ENCODE data around the gene MIER1.

MIER1 gene

DNA sequence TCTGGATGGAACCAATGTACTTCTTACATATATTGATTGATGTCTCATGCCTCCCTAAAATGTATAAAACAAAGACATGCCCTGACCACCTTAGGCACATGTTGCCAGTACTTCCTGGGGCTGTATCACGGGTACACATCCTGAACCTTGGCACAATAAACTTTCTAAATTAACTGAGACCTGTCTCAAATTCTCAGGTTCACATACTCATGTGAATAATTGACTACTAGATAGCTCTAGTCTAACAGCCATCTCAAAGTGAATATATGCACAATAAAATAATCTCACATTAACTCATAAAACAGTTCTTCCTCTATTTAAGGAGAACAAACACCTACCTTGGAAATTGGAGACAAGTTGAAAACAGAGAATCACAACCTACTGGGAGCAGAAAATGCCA, 5.7 kb upstream of the MIER1 start:
- Histone ChIP-seq H4K8ac (ENCODE audit: low read length) (no peak overlapping the region), H3K14ac (ENCODE audit: low read length in 2 of 2) (no peak overlapping the region), H2BK120ac (ENCODE audit: low read depth, low read length) (no peak overlapping the region), H3K9ac (ENCODE audit: low read length) (no peak overlapping the region), H2BK5ac (ENCODE audit: low read depth, low read length, poor library complexity, severe bottlenecking) (no peak overlapping the region), H2BK15ac (ENCODE audit: low read depth, poor library complexity, severe bottlenecking) (no peak overlapping the region), H2AFZ (ENCODE audit: low read depth, low read length) (no peak overlapping the region), H3K27me3 (ENCODE audit: control insufficient read depth in 1 of 2, insufficient read depth in 1 of 2, low read length in 2 of 2) (no peaks in the 10 kb centered on the region), H2AK5ac (ENCODE audit: low read length, severe bottlenecking) (no peak overlapping the region), H3K79me1 (replicated peaks; ENCODE audit: low read length, poor library complexity, severe bottlenecking) (peaks cover 27% of the 10 kb centered on the region), H3K4ac (ENCODE audit: low read depth in 1 of 2, low read length in 2 of 2) (no peak overlapping the region), H3K4me1 (ENCODE audit: control insufficient read depth, insufficient read depth, low read depth, low read length) (peaks cover 3% of the 10 kb centered on the region), H3K23ac (ENCODE audit: low read length in 2 of 2) (no peak overlapping the region), H3K18ac (ENCODE audit: low read depth in 1 of 2, low read length in 2 of 2) (no peak overlapping the region), H3K9me3 (ENCODE audit: control insufficient read depth, low read length) (no peaks in the 10 kb centered on the region), H3K36me3 (ENCODE audit: control insufficient read depth in 1 of 2, insufficient read depth in 2 of 2, low read depth in 1 of 2, low read length in 2 of 2) (peaks cover 7 to 8% of the 10 kb centered on the region in 2 experiments), H2BK12ac (ENCODE audit: low read length in 2 of 2) (no peak overlapping the region), H3K27ac (ENCODE audit: low read length, poor library complexity, severe bottlenecking) (no peak overlapping the region), H3K4me3 (ENCODE audit: insufficient read depth in 1 of 2, low read depth in 1 of 2, low read length in 2 of 2) (no peak overlapping the region), H3K4me2 (ENCODE audit: low read length, poor library complexity, severe bottlenecking) (no peak overlapping the region), H4K91ac (ENCODE audit: low read length) (no peak overlapping the region)
- no peak for DNase-seq
- 93% methylated on average over 1 of the region's 1 CpG for WGBS

DNA sequence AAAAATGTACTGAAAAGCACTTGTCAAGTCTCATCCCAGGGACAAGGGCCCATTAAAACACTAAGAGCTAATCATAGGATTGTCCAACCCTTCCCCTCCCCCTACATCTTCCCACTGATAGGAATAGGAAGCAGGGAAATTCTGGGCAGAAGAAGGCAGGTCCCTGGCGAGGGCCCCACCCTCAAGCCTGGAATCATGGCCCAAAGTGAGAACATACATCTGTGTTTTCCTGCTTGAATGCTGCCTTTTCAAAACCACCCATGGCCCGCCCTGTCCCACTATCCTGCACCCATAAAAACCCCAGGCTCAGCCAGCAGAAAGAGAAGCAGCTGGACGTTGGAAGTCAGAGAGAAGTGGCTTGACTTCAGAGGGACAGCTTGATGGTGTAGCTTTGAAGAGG, 5.0 kb upstream of the MIER1 start:
- Histone ChIP-seq H3K23ac (ENCODE audit: low read length in 2 of 2) (no peak overlapping the region), H3K18ac (ENCODE audit: low read depth in 1 of 2, low read length in 2 of 2) (no peak overlapping the region), H2BK5ac (ENCODE audit: low read depth, low read length, poor library complexity, severe bottlenecking) (no peak overlapping the region), H3K36me3 (ENCODE audit: control insufficient read depth in 1 of 2, insufficient read depth in 2 of 2, low read depth in 1 of 2, low read length in 2 of 2) (peaks cover 7 to 8% of the 10 kb centered on the region in 2 experiments), H2BK120ac (ENCODE audit: low read depth, low read length) (no peak overlapping the region), H3K9ac (ENCODE audit: low read length) (no peak overlapping the region), H3K14ac (ENCODE audit: low read length in 2 of 2) (no peak overlapping the region), H3K27ac (ENCODE audit: low read length, poor library complexity, severe bottlenecking) (no peak overlapping the region), H2BK12ac (ENCODE audit: low read length in 2 of 2) (no peak overlapping the region), H3K79me1 (replicated peaks; ENCODE audit: low read length, poor library complexity, severe bottlenecking) (peaks cover 31% of the 10 kb centered on the region), H3K4me3 (ENCODE audit: insufficient read depth in 1 of 2, low read depth in 1 of 2, low read length in 2 of 2) (no peak overlapping the region), H4K91ac (ENCODE audit: low read length) (no peak overlapping the region), H4K8ac (ENCODE audit: low read length) (no peak overlapping the region), H3K9me3 (ENCODE audit: control insufficient read depth, low read length) (no peaks in the 10 kb centered on the region), H3K4me2 (ENCODE audit: low read length, poor library complexity, severe bottlenecking) (no peak overlapping the region), H3K27me3 (ENCODE audit: control insufficient read depth in 1 of 2, insufficient read depth in 1 of 2, low read length in 2 of 2) (no peaks in the 10 kb centered on the region), H3K4ac (ENCODE audit: low read depth in 1 of 2, low read length in 2 of 2) (no peak overlapping the region), H2BK15ac (ENCODE audit: low read depth, poor library complexity, severe bottlenecking) (no peak overlapping the region), H3K4me1 (ENCODE audit: control insufficient read depth, insufficient read depth, low read depth, low read length) (peaks cover 5% of the 10 kb centered on the region), H2AFZ (ENCODE audit: low read depth, low read length) (no peak overlapping the region), H2AK5ac (ENCODE audit: low read length, severe bottlenecking) (no peak overlapping the region)
- DNase-seq: no peak
- WGBS: 85% methylated on average over 3 of the region's 3 CpGs

DNA sequence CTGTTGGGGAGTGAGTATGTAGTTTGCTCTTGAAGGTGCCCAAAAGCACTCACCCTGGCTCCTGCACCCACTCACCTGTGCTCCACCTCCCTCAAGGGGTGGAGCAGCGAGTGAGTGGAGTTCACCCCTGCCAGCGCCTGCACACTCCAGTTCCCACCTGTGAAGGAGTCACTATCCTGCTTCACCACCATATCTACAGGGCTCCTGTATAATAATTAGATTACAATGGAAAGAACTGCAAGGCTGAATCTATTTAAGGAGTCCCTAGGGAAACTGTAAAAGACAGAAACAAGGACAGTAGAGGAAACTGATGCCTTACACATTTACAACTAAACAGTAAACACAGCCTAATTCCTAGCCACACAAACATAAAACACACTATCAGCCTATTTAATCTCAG, 4.2 kb upstream of the MIER1 start:
- no peak overlapping the region for H3K27ac ChIP-seq (ENCODE audit: low read length, poor library complexity, severe bottlenecking)
- no peak for DNase-seq
- H3K23ac ChIP-seq (ENCODE audit: low read length in 2 of 2): no peak overlapping the region
- no CpG with 5 or more reads among the region's 2 CpGs for WGBS
- H3K4me1 ChIP-seq (ENCODE audit: control insufficient read depth, insufficient read depth, low read depth, low read length): peaks cover 5% of the 10 kb centered on the region
- no peaks in the 10 kb centered on the region for H3K9me3 ChIP-seq (ENCODE audit: control insufficient read depth, low read length)
- no peak overlapping the region for H2BK5ac ChIP-seq (ENCODE audit: low read depth, low read length, poor library complexity, severe bottlenecking)
- H3K79me1 ChIP-seq (replicated peaks; ENCODE audit: low read length, poor library complexity, severe bottlenecking): peaks cover 31% of the 10 kb centered on the region
- no peak overlapping the region for H2BK15ac ChIP-seq (ENCODE audit: low read depth, poor library complexity, severe bottlenecking)
- H2BK120ac ChIP-seq (ENCODE audit: low read depth, low read length): no peak overlapping the region
- H3K4me3 ChIP-seq (ENCODE audit: insufficient read depth in 1 of 2, low read depth in 1 of 2, low read length in 2 of 2): no peak overlapping the region
- H3K18ac ChIP-seq (ENCODE audit: low read depth in 1 of 2, low read length in 2 of 2): no peak overlapping the region
- H2AFZ ChIP-seq (ENCODE audit: low read depth, low read length): no peak overlapping the region
- H3K36me3 ChIP-seq (ENCODE audit: control insufficient read depth in 1 of 2, insufficient read depth in 2 of 2, low read depth in 1 of 2, low read length in 2 of 2): peaks cover 7 to 8% of the 10 kb centered on the region in 2 experiments
- no peak overlapping the region for H3K4me2 ChIP-seq (ENCODE audit: low read length, poor library complexity, severe bottlenecking)
- H3K4ac ChIP-seq (ENCODE audit: low read depth in 1 of 2, low read length in 2 of 2): no peak overlapping the region
- no peaks in the 10 kb centered on the region for H3K27me3 ChIP-seq (ENCODE audit: control insufficient read depth in 1 of 2, insufficient read depth in 1 of 2, low read length in 2 of 2)
- H2AK5ac ChIP-seq (ENCODE audit: low read length, severe bottlenecking): no peak overlapping the region
- H3K14ac ChIP-seq (ENCODE audit: low read length in 2 of 2): no peak overlapping the region
- H3K9ac ChIP-seq (ENCODE audit: low read length): no peak overlapping the region
- no peak overlapping the region for H4K91ac ChIP-seq (ENCODE audit: low read length)
- H2BK12ac ChIP-seq (ENCODE audit: low read length in 2 of 2): no peak overlapping the region
- H4K8ac ChIP-seq (ENCODE audit: low read length): no peak overlapping the region

DNA sequence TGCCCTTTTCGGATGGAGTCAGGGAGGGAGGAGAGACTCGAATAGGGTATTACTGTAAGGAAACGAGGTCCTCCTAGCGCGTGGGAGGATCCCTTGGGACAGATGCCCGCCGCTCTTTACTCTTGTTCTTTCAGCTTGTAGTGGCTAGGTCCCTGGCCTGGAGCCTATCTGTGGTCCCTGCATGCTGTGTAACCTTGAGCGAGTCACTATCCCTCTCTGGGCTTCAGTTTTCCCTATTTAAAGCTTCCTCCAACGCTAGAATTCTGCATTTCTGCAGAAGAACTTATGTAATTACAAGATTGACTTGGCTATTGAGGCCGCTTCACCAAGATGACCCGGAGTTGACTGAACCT, 744 bp downstream of the MIER1 start:
- H2BK15ac ChIP-seq (ENCODE audit: low read depth, poor library complexity, severe bottlenecking): no peak overlapping the region
- H3K36me3 ChIP-seq (ENCODE audit: control insufficient read depth in 1 of 2, insufficient read depth in 2 of 2, low read depth in 1 of 2, low read length in 2 of 2): peaks cover under 1 to 4% of the 10 kb centered on the region in 2 experiments
- peak overlapping the region; percentile 15 to 42 for H3K18ac ChIP-seq (ENCODE audit: low read depth in 1 of 2, low read length in 2 of 2)
- no peak for DNase-seq
- no peak overlapping the region for H3K14ac ChIP-seq (ENCODE audit: low read length in 2 of 2)
- no peaks in the 10 kb centered on the region for H3K9me3 ChIP-seq (ENCODE audit: control insufficient read depth, low read length)
- H2AFZ ChIP-seq (ENCODE audit: low read depth, low read length): no peak overlapping the region
- no peak overlapping the region for H2BK5ac ChIP-seq (ENCODE audit: low read depth, low read length, poor library complexity, severe bottlenecking)
- peaks cover 18% of the 10 kb centered on the region for H3K79me1 ChIP-seq (replicated peaks; ENCODE audit: low read length, poor library complexity, severe bottlenecking)
- no peak overlapping the region for H3K23ac ChIP-seq (ENCODE audit: low read length in 2 of 2)
- no peak overlapping the region for H2BK120ac ChIP-seq (ENCODE audit: low read depth, low read length)
- H4K91ac ChIP-seq (ENCODE audit: low read length): no peak overlapping the region
- H4K8ac ChIP-seq (ENCODE audit: low read length): peak overlapping the region; percentile 67
- peak overlapping the region; percentile 55 to 92 for H3K4me3 ChIP-seq (ENCODE audit: insufficient read depth in 1 of 2, low read depth in 1 of 2, low read length in 2 of 2)
- WGBS: 0% methylated on average over 11 of the region's 11 CpGs
- H2AK5ac ChIP-seq (ENCODE audit: low read length, severe bottlenecking): no peak overlapping the region
- no peaks in the 10 kb centered on the region for H3K27me3 ChIP-seq (ENCODE audit: control insufficient read depth in 1 of 2, insufficient read depth in 1 of 2, low read length in 2 of 2)
- H3K4me2 ChIP-seq (ENCODE audit: low read length, poor library complexity, severe bottlenecking): peak overlapping the region; percentile 18
- peaks cover 5% of the 10 kb centered on the region for H3K4me1 ChIP-seq (ENCODE audit: control insufficient read depth, insufficient read depth, low read depth, low read length)
- no peak overlapping the region for H2BK12ac ChIP-seq (ENCODE audit: low read length in 2 of 2)
- peak overlapping the region; percentile 99 for H3K9ac ChIP-seq (ENCODE audit: low read length)
- no peak overlapping the region for H3K4ac ChIP-seq (ENCODE audit: low read depth in 1 of 2, low read length in 2 of 2)
- H3K27ac ChIP-seq (ENCODE audit: low read length, poor library complexity, severe bottlenecking): peak overlapping the region; percentile 56

All from mesenchymal stem cell (in vitro differentiated cells and primary cell).